Measurements from ENCODE around the gene SLC8A3. TPM values are rescaled to one million over a fixed set of nuclear protein-coding genes. Genes with fewer than 3 reads are reported as not detected.

SLC8A3 gene
- total RNA-seq, 1 experiment from 2014 or later, result not detected

DNA sequence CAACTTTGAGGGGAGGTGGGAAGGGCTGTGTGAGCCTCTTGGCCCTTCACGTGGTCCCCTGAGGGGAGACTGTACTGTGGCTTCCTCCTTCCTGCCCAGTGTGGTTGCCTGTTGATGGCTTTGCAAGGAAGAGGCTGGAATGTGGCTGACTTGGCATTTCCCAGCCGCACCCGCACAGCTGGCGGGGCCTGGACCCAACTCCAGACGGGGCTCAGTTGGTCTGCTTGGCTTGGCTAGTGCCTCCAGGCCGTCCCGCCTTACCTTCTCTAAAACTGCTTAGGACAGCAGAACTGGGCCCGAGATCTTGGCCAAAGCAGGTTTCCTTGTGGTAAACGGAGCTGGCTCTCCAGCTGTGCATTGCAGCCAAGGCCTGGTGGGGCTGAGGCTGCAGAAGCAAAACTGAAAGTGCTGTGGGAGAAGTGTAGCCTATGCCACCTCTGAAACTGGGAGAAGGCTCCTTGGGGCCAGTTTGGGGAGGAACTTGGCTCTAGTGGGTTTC lies 170.0 kb downstream of the SLC8A3 start:
- Mint-ChIP-seq H3K36me3 (ENCODE audit: insufficient read depth, unreplicated experiment) (no peaks in the 10 kb centered on the region), H3K27ac (ENCODE audit: unreplicated experiment) (no peak overlapping the region), H3K27me3 (ENCODE audit: insufficient read depth, unreplicated experiment) (no peaks in the 10 kb centered on the region), H3K4me3 (ENCODE audit: unreplicated experiment) (no peak overlapping the region), H3K4me1 (ENCODE audit: low read depth, unreplicated experiment) (no peaks in the 10 kb centered on the region), H3K9me3 (ENCODE audit: unreplicated experiment) (no peaks in the 10 kb centered on the region)
- DNase-seq, result no peak
- Histone ChIP-seq H3K9me3 (no peaks in the 10 kb centered on the region), H3K4me1 (no peaks in the 10 kb centered on the region), H3K36me3 (ENCODE audit: control insufficient read depth, insufficient read depth, low read length) (no peaks in the 10 kb centered on the region), H3K4me3 (ENCODE audit: low read depth, low read length) (no peak overlapping the region), H3K27me3 (replicated peaks; ENCODE audit: control insufficient read depth, insufficient read depth, low read length) (no peaks in the 10 kb centered on the region)
- BruUV-seq (replicated peaks), result no TSS peak
- TF ChIP-seq, protein P1, sequence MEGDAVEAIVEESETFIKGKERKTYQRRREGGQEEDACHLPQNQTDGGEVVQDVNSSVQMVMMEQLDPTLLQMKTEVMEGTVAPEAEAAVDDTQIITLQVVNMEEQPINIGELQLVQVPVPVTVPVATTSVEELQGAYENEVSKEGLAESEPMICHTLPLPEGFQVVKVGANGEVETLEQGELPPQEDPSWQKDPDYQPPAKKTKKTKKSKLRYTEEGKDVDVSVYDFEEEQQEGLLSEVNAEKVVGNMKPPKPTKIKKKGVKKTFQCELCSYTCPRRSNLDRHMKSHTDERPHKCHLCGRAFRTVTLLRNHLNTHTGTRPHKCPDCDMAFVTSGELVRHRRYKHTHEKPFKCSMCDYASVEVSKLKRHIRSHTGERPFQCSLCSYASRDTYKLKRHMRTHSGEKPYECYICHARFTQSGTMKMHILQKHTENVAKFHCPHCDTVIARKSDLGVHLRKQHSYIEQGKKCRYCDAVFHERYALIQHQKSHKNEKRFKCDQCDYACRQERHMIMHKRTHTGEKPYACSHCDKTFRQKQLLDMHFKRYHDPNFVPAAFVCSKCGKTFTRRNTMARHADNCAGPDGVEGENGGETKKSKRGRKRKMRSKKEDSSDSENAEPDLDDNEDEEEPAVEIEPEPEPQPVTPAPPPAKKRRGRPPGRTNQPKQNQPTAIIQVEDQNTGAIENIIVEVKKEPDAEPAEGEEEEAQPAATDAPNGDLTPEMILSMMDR (IDR thresholded peaks at IDR 0.05; ENCODE audit: insufficient read depth in 1 of 2, low read depth in 1 of 2, low read length in 1 of 2, severe bottlenecking in 1 of 2, unreplicated experiment in 1 of 2), result no peak
- POLR2A ChIA-PET, result no interaction called here
- intact Hi-C loops (cut with micrococcal nuclease; ENCODE audit: unreplicated experiment), result no loop called here
- CTCF ChIA-PET, result no interaction called here

DNA sequence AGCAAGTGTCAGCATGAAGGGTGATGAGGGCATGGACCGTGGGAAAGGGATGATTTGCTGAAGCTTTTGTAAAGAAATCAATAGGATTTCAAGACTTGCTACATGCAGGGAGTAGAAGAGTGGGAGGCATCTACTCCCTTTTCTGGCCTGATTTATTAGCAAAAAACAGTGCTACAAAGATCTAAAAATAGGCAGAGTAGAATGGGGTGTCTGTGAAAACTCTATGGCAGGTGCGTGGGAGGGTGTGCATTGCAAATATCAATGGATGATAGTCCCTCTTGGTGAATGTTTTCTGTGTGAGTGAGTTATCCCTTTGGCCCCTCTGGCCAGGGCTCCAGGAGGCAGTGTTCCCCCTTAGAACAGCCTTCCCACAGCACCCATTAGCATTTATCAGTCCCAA lies 170.5 kb downstream of the SLC8A3 start:
- BruUV-seq (replicated peaks), result no TSS peak
- no peak for DNase-seq
- H3K27me3 Mint-ChIP-seq (ENCODE audit: insufficient read depth, unreplicated experiment), result no peaks in the 10 kb centered on the region
- H3K27ac Mint-ChIP-seq (ENCODE audit: unreplicated experiment), result no peak overlapping the region
- ChIA-PET CTCF (no interaction called here), POLR2A (no interaction called here)
- H3K4me3 ChIP-seq (ENCODE audit: low read depth, low read length), result no peak overlapping the region
- H3K36me3 ChIP-seq (ENCODE audit: control insufficient read depth, insufficient read depth, low read length), result no peaks in the 10 kb centered on the region
- no peaks in the 10 kb centered on the region for H3K9me3 ChIP-seq
- H3K4me1 Mint-ChIP-seq (ENCODE audit: low read depth, unreplicated experiment), result no peaks in the 10 kb centered on the region
- no peaks in the 10 kb centered on the region for H3K9me3 Mint-ChIP-seq (ENCODE audit: unreplicated experiment)
- no peaks in the 10 kb centered on the region for H3K27me3 ChIP-seq (replicated peaks; ENCODE audit: control insufficient read depth, insufficient read depth, low read length)
- H3K36me3 Mint-ChIP-seq (ENCODE audit: insufficient read depth, unreplicated experiment), result no peaks in the 10 kb centered on the region
- H3K4me1 ChIP-seq, result no peaks in the 10 kb centered on the region
- TF ChIP-seq, protein P1 (IDR thresholded peaks at IDR 0.05; ENCODE audit: insufficient read depth in 1 of 2, low read depth in 1 of 2, low read length in 1 of 2, severe bottlenecking in 1 of 2, unreplicated experiment in 1 of 2), result no peak
- intact Hi-C loops (cut with micrococcal nuclease; ENCODE audit: unreplicated experiment), result no loop called here
- H3K4me3 Mint-ChIP-seq (ENCODE audit: unreplicated experiment), result no peak overlapping the region

DNA sequence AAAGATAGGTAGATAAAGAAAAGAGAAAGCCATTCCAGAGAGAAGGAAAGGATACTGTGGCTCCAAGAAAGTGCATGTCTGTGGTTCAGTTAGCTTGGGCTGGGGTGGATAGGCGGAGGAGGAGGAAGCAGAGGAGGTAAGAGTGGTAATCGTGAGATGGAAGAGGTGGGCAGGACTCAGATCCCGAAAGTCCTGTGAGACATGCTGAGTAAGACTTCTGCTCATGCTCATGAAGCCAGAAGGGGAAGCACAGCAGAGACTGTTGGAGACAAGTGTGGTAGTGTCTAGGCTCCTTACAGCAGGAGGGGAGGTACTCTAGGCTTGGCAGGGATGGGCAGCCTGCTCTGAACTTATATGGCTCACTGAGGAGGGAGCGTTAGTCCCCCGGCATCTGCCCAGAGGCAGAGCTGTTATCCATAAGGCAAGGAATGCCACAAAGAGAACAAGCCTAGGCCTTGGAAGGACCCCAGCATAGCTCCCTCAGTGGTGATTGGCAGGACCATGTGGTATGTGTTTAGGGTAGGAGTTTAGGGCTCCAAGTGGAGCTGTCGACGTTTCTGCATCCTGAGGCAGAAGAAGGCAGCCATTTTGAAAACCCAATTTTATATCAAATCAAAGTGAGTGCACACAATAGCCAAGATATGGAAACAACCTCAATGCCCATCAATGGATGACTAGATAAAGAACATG lies 174.2 kb downstream of the SLC8A3 start:
- Histone ChIP-seq H3K4me1 (no peaks in the 10 kb centered on the region), H3K36me3 (ENCODE audit: control insufficient read depth, insufficient read depth, low read length) (no peaks in the 10 kb centered on the region), H3K4me3 (ENCODE audit: low read depth, low read length) (no peak overlapping the region), H3K27me3 (replicated peaks; ENCODE audit: control insufficient read depth, insufficient read depth, low read length) (no peaks in the 10 kb centered on the region), H3K9me3 (no peaks in the 10 kb centered on the region)
- Mint-ChIP-seq H3K36me3 (ENCODE audit: insufficient read depth, unreplicated experiment) (no peaks in the 10 kb centered on the region), H3K4me1 (ENCODE audit: low read depth, unreplicated experiment) (no peaks in the 10 kb centered on the region), H3K27me3 (ENCODE audit: insufficient read depth, unreplicated experiment) (no peaks in the 10 kb centered on the region), H3K27ac (ENCODE audit: unreplicated experiment) (no peak overlapping the region), H3K9me3 (ENCODE audit: unreplicated experiment) (no peaks in the 10 kb centered on the region), H3K4me3 (ENCODE audit: unreplicated experiment) (no peak overlapping the region)
- TF ChIP-seq, protein P1 (IDR thresholded peaks at IDR 0.05; ENCODE audit: insufficient read depth in 1 of 2, low read depth in 1 of 2, low read length in 1 of 2, severe bottlenecking in 1 of 2, unreplicated experiment in 1 of 2), result no peak
- DNase-seq, result no peak
- ChIA-PET POLR2A (no interaction called here), CTCF (interaction anchor here (0.6 to 1.0 kb wide), 4 partner anchors 97 to 554 kb away, joined by 3 read pairs; no protein-coding TSS in a partner anchor)
- intact Hi-C loops (cut with micrococcal nuclease; ENCODE audit: unreplicated experiment), result no loop called here
- BruUV-seq (replicated peaks), result no TSS peak

Data from Caco-2 (cell line).